ENCODE results near the gene PNISR.

- TF ChIP-seq CTCF (IDR thresholded peaks at IDR 0.05): no peak
- TF ChIP-seq POLR2A (IDR thresholded peaks at IDR 0.05): no peak
Observed at GRCh38 chr6:99416892-99417767, 8.0 kb downstream of the PNISR start.

Data from lower leg skin (tissue), 3 donors.